Stimulated activated CD4-positive, alpha-beta T cell treated with anti-CD3 and anti-CD28 coated beads, Interleukin-12 subunit alpha, Interleukin-12 subunit beta, amount 100 ng/mL, for 4 hours (primary cell): ENCODE measurements around the gene SLC32A1.

Experiments used
- DNase-seq: peaks from one replicate; pipeline ENCODE4 v3.0.0-alpha.2; 2020

The SLC32A1 gene, protein sequence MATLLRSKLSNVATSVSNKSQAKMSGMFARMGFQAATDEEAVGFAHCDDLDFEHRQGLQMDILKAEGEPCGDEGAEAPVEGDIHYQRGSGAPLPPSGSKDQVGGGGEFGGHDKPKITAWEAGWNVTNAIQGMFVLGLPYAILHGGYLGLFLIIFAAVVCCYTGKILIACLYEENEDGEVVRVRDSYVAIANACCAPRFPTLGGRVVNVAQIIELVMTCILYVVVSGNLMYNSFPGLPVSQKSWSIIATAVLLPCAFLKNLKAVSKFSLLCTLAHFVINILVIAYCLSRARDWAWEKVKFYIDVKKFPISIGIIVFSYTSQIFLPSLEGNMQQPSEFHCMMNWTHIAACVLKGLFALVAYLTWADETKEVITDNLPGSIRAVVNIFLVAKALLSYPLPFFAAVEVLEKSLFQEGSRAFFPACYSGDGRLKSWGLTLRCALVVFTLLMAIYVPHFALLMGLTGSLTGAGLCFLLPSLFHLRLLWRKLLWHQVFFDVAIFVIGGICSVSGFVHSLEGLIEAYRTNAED

GRCh38 chr20:38723848-38724625 is at the start of gene SLC32A1:
SLC32A1 (plus strand) TSS chr20:38724486; CDS start chr20:38724725, 239 bp downstream.
- peak; percentile 3 for DNase-seq

GRCh38 chr20:38674765-38675133 is 49.5 kb upstream of the SLC32A1 start:
- DNase-seq, result no peak

DNA sequence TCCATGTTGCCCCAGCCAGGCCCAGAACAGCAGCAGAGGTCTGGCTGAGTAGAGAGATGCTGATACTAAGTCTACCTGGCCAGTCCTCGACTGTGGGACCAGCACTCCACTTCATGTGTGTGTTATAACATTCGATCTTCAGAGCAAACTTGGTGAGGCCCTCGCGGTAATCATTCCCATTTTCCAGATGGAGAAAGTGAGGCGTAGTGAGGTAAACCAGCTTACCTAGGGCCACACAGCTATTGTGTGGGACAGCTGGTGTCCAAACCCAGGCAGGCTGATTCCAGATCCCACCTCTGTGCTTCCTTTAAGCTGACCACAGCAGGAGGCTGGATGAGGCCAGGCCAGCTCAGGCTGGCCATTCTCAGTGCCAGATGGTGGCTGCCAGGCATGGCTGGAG is 47.7 kb upstream of the SLC32A1 start:
- DNase-seq, result no peak

DNA sequence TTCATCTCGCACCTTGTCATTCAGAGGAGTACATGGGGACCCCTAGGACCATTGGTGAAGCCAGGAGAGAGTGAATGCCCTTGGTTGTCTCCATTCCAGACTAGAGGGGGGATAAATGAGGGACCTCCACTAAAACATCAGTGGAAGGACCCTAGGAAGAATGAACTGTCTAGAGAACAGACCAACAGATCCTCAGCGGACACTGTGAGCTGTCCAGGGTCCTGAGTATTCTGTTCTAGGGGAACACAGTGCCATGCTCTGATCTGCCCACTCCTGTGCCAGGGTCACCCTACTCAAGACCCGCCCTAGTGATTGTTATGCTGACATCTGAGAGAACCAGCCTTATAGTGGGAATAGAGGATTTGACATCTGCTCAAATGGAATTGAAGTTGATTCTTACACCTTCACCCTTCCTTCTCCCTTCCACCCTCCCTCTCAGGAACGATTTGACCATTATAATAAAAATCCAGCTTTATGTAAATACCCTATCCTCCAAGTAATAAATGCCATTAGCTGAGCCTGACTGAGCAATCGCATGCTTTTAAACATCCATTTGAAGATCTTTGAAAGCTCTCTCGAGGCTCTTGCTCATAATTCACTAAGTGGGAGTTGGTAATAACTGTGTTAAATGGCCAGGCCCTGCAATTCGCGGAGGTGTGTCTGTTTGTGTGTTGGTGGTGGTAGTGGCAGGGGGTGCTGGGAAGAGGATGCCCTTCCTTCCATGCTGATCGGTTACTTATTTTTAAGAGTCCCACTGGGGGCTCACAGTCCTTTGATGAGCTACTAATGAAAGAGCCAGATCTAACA is 43.6 kb upstream of the SLC32A1 start:
- no peak for DNase-seq

DNA sequence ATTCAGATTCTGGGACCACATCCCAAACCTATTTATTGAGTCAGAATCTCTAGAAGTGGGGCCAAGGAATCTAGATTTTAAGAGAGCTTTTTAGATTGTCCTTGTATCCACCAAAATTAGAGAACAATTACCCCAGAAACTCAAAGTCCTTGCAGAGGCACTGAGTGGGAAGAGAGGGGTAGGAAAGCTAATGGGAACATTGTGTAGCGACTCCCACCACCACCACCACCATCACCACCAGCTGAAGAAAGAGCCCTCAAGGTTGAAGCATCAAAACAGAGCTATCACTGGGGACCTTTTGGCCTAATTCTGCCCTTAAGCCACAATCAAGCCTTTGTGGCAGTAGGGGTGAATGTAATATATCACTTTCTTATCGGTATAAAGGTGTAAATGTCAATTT is 39.0 kb upstream of the SLC32A1 start:
- no peak for DNase-seq

DNA sequence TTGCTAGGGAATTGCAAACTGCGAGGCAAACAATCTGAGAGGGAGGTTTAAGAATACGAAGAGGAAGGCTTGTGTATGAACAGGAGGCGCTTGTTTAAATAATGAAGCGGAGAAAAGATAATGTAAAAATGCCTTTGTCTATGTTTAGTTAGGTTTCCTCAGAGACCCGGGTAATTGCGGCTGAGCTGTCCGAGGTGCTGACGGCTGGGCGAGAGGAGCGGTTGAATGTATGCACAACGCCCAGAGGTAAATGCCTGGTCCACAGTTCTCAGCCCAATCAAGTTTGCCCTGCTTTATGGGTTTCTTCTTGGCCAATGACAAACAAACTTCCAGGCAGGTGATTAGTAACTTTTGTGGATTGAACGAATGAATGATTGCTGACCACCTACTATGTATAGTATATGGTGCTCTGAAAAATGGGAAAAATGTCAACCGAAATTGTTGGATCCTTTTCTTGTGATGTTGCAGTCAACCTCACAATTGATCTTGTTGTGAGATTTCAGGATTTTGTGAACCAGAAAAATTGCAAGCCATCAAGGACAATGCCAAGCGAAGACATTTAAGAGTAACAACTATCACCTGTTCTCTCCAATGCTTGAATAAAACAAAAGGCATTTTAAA is 38.3 kb upstream of the SLC32A1 start:
- peak; percentile 25 for DNase-seq

DNA sequence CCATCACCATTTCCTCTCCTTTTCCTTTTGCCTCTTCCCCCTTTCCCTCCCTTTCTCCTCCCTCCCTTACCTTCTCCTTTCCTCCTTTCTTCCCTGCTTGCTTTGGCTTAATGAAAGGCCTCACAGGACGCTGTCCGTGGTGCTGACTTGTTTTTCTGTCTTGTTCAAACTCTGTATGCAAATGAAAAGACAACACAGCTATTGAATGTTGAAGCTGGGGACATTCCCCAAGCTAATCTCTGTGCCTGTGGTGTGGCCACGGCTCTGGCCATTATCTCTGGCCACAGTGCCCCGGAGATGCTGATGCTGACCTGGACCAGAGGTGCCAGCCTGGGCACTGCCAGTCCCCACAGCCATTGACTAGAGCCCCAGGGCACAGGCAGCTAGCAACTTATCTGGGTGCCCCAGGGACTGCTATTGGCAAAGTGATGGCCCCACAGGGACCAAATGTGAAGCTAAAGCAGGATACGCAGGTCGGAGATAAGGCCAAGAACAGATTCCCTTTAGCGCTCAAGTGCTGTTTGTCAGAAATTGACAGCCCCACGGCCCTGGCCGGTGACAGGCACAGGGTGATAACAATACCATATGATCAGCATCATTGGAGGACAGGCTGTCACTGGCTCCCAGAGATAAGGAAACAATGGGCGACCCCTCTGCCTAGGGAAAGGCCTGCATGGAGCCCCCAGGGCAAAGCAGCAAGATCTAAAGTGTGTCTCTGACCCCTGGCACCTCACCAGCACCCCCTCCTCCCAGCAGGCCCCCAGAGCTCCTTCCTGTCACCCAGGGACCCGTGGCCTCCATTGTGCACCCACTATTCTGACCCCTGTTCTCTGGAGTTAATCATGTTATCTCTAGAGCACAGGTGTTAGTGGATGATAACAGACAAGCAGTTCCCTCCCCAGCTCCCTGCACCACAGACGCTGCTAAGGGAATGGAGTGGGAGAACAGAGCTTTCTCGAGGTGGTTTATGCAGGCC is 31.6 kb upstream of the SLC32A1 start:
- DNase-seq, result peak; percentile 48

DNA sequence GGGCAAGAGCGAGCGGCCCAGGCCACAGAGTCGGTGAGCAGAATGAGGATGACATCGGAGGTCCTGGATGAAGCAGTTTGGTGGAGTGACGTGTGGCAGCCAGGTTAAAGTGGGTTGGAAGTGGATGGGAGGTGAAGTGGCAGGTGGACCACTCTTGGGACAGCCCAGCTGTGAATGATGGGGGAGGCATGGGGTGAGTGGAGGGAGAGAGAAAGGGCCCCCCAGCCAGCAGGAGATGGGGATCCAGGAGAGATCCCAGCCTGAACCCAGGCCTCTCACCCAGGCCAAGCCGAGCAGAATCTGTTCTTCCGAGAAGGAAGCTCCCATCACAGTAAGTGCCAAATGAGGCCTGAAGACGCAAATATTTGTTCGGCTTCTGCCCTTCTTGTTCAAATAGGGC is 27.0 kb upstream of the SLC32A1 start:
- DNase-seq, result no peak

DNA sequence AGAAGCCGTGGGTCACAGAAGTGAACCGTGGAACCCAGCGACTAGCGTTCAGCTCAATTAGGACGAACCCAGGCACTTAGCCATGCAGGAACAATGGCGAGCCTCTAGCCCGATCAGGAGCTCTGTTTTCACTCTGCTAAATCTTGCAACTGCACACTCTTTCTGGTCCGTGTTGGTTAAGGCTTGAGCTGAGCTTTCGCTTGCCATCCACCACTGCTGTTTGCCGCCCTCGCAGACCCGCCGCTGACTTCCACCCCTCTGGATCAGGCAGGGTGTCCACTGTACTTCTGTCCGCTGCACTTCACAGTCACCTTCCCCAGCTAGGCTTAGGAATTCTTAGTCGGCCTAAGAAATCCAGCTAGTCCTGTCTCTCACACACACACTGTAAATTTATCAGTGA is 25.7 kb upstream of the SLC32A1 start:
- no peak for DNase-seq

DNA sequence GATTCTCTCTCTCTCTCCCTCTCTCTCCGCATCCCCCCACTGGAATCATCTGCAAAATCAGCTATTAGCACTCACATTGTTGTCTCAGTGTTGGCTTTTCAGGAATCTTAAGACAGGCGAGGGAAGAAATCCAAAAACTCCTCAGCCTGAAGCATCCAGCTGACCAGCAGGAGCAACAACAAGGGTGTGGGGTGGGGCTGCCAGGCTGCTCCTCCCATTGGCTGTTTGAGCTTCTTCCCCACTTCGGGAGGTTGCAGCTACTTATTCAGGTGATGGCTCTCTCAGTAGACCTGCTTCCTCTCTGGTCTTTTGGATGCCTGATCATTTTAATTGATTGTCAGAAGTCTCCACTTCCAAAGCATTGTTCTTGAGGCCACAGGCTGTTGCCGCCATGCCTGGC is 24.1 kb upstream of the SLC32A1 start:
- DNase-seq, result no peak

- DNase-seq, result no peak
Observed at GRCh38 chr20:38700926-38701325, 23.4 kb upstream of the SLC32A1 start.

DNA sequence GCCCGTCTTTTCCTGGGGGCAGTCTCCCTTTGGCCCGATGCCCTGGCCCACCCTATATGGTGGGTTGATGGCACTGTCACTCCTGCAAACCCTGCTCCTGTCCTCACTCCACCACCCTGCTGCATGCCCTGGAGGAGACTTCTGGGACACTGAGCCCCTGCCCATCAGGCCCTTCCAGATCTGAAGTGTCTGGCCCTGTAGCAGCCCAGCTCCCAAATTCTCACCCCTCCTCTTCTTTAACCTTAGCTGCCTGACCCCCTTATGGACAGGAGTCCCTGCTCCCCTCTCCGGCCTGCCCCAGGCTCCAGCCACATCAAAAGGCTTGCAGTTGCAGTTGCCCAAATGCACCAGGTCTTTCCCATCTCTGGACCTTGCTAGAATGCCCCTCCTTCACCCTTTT is 20.8 kb upstream of the SLC32A1 start:
- no peak for DNase-seq

DNA sequence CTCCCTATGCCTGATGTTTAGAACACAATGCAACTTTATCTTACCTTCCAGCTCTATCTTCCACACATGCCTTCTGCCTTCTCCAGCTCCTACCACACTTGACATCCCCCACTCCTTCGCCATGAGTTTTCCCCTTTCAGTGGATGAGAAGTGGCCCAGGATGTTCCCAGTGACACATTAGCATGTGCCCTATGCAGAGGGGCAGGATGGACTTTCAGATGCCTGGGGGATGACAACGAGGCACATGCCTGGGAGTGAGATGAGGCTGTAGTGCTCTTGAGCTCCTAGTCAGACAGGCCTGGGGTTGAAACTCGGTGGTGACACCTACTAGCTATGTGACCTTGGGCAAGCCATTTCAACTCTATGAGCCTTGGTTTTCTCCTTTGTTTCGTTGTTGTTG is 20.1 kb upstream of the SLC32A1 start:
- DNase-seq, result no peak

DNA sequence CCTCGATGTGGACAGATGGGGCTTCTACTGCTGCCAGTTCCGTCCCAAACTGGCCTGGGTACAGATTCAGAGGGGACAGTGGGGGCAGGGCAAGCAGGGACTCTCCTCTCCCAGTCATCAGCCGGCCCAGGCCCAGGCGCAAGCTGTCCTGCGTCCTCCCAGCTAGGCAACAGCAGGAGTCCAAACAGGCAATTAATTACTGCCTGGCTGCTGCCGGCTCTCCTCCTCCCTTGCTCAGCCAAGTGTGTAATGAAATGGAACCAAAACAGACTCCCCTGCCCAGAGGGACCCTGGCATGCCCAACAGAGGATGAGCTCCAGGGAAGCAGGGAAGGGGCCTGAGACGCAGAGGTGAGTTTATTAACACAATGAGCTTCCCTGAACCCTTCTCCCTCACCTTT is 17.8 kb upstream of the SLC32A1 start:
- DNase-seq, result no peak

DNA sequence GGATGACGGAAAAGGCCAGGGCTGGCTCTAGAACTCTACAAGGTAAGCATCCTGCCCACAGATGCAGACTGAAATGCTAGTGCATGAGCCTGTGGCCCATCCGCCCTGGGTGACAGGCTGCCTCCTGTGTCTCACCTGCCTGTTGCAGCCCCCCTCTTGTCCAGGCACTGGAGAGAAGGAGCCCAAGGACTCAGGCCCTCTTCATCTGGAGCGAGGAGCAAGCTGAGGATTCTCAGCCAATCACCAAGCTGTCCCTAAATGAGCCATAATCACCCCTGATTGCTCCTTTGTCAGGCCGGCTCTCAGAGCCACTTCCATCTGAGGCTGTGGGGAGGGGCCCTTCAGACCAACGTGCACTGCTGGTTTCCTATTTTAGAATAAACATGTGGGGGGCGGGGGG is 10.0 kb upstream of the SLC32A1 start:
- no peak for DNase-seq

GRCh38 chr20:38715646-38716045 is 8.6 kb upstream of the SLC32A1 start:
- no peak for DNase-seq

DNA sequence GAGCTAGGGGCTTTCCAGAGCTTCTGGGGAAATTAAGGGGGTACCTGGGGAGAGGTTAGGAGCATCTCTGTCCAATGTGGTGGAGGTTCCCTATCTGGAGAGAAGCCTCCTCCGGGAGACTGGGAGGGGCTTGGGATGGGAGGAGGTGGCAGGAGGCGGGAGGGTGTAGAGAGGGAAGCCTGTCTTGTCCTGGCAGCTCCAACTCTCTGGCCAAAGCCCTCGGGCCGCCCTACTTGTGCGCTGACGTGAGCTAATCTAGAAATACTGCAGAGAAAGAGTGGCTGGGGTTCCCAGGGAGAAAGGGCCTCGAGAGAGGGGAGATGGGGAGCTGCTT is 1.6 kb upstream of the SLC32A1 start:
- no peak for DNase-seq

GRCh38 chr20:38723017-38723847 is 1.1 kb upstream of the SLC32A1 start:
- DNase-seq, result peak; percentile 3

DNA sequence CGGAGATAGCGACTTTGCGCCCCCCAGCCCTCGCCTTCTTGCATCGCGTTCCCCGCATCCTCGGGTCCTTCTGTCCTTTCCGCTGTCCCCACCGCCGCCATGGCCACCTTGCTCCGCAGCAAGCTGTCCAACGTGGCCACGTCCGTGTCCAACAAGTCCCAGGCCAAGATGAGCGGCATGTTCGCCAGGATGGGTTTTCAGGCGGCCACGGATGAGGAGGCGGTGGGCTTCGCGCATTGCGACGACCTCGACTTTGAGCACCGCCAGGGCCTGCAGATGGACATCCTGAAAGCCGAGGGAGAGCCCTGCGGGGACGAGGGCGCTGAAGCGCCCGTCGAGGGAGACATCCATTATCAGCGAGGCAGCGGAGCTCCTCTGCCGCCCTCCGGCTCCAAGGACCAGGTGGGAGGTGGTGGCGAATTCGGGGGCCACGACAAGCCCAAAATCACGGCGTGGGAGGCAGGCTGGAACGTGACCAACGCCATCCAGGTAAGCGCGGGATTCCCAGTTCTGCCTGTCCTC is 401 bp downstream of the SLC32A1 start:
- no peak for DNase-seq

DNA sequence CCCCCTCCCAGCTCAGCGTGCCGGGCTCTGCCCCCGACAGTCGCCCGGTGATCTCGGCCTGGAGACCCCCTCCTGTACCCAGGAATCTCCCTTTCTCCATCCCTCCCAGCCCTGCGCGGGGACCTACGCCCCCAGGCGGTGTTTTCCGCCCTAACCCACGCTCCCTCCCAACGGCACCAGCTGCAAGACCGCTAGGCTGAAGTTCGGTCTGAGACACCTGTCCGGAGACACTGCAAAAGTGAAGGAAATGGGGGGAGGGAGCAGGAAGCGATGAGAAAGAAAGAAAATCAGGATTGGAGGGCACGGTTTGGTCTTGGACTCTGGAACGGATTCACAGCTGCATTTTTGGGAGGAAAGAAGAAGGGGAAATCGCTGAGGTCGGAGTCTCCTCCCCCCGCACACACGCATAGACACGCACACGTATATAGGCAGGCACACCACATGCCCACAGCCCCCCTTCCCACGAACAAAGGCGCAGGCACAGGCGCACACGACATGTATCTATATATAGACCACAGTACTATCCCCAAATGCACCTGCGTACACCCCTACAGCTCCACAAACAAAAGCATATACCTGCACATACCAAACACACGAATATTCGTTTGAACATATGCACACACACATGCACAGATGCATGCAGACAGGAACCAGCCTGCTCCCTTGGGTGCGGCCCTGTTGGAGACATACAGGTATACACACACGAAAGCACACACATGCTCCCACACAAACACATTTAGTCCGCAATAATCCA is 1.0 kb downstream of the SLC32A1 start:
- no peak for DNase-seq
